GM12891 (cell line): ENCODE measurements around the gene THADA.

Experiments
- POLR2A ChIP-seq: IDR thresholded peaks from 2 replicates; pipeline ENCODE4 v1.6.1; 2011; ENCODE audit warnings: low read depth, low read length, control low read depth
- POLR2AphosphoS5 ChIP-seq: IDR thresholded peaks from 2 replicates; pipeline ENCODE4 v1.6.1; 2011; ENCODE audit warnings: low read depth, low read length, control low read depth
- SPI1 ChIP-seq: IDR thresholded peaks from 2 replicates; pipeline ENCODE4 v1.6.1; 2011; ENCODE audit warnings: low read depth, low read length, control low read depth
- TAF1 ChIP-seq: IDR thresholded peaks from 2 replicates; pipeline ENCODE4 v1.6.1; 2011; ENCODE audit warnings: low read depth, low read length, control low read depth

DNA sequence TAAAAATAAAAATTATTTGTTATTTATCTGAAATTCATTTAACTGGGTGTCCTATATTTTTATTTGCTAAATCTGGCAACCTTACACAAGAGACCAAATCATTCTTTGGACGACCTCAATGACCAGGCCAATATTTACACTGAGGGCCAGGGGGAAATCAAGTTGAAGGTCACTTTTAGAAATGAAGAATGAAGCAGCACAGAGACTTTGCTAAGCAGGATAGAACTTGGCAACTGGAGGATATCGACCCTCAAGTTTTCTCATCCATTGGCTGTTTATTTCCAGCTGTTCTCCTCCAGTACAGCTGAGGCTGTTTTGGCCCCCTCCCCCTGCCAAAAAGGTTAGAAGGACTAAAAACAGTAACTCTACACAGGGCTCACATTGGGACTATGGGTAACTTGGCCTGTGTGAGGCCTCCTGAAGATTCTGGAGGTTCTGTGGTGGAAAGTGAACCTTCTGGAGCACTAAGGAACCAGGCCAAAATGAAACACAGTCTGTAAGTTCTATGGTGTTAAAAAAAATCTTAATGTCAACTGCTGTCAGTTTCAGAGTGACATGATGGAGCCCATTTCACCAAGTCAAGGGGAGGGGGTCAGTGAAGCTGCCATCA is 337.2 kb downstream of the THADA start:
- no peak for TF ChIP-seq POLR2A
- TF ChIP-seq SPI1, result no peak
- TF ChIP-seq POLR2AphosphoS5, result no peak
- no peak for TF ChIP-seq TAF1
